PC-3 (cell line): ENCODE measurements around the gene MAPKAP1.

Experiments
- EZH2 ChIP-seq: fragments of 300-600 bp; sonication (generic); IDR thresholded peaks from one replicate; pipeline ENCODE4 v1.6.1; 2017; ENCODE audit warnings: antibody characterized with exemption, mild to moderate bottlenecking, low read length; ENCODE audit not compliant: unreplicated experiment
- TF ChIP-seq, protein P1 (sequence below): fragments of 300-600 bp; sonication (generic); conservative IDR thresholded peaks from 2 replicates; pipeline ENCODE4 v1.5.1; 2017; ENCODE audit warnings: antibody characterized with exemption, low read depth, mild to moderate bottlenecking, low read length

DNA sequence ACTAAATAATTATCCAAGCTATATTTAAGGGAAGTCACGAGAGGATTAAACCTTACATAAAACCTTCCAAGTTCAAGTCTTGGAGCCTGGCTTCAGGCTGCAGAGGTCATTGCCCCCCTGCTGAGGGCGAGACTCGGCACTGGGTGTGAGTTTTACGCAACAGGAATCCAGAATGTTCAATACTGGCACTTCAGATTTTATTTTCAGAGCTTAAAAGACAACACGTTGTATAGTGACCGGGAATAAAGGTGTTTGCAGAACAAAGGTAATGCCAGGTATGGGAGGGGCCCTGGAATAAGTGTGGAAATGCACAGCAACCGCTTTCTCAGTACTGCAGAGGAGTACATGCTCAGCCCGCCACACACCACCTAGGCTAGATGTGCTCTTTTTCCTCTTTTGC is 238.4 kb downstream of the MAPKAP1 start:
- no peak for TF ChIP-seq EZH2
- TF ChIP-seq, protein P1, sequence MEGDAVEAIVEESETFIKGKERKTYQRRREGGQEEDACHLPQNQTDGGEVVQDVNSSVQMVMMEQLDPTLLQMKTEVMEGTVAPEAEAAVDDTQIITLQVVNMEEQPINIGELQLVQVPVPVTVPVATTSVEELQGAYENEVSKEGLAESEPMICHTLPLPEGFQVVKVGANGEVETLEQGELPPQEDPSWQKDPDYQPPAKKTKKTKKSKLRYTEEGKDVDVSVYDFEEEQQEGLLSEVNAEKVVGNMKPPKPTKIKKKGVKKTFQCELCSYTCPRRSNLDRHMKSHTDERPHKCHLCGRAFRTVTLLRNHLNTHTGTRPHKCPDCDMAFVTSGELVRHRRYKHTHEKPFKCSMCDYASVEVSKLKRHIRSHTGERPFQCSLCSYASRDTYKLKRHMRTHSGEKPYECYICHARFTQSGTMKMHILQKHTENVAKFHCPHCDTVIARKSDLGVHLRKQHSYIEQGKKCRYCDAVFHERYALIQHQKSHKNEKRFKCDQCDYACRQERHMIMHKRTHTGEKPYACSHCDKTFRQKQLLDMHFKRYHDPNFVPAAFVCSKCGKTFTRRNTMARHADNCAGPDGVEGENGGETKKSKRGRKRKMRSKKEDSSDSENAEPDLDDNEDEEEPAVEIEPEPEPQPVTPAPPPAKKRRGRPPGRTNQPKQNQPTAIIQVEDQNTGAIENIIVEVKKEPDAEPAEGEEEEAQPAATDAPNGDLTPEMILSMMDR = no peak
